PFSK-1 (cell line): ENCODE measurements around the gene CENPM.

Experiments
- FOXP2 ChIP-seq: optimal IDR thresholded peaks from 2 replicates; pipeline ENCODE3; 2011; ENCODE audit warnings: borderline replicate concordance, control low read depth, inconsistent platforms; ENCODE audit not compliant: insufficient read depth; ENCODE audit errors: extremely low read length, extremely low read depth
- POLR2AphosphoS5 ChIP-seq: IDR thresholded peaks from 2 replicates; pipeline ENCODE4 v1.6.1; 2012; ENCODE audit warnings: low read depth, mild to moderate bottlenecking, control low read depth, low read length, moderate library complexity
- REST ChIP-seq, 2 experiments: IDR thresholded peaks; 2 replicates each; pipeline versions ENCODE4 v1.6.1 to v1.8.0; 2011 to 2012; ENCODE audit warnings: low read depth in 2 of 2, low read length in 2 of 2, control low read depth in 1 of 2, inconsistent platforms in 1 of 2, mild to moderate bottlenecking in 1 of 2, moderate library complexity in 1 of 2; ENCODE audit not compliant: insufficient read depth in 1 of 2
- SIN3A ChIP-seq: IDR thresholded peaks from 2 replicates; pipeline ENCODE4 v1.6.1; 2012; ENCODE audit warnings: mild to moderate bottlenecking, low read length, moderate library complexity, borderline replicate concordance; ENCODE audit not compliant: insufficient read depth
- TAF1 ChIP-seq: IDR thresholded peaks from 2 replicates; pipeline ENCODE4 v1.6.1; 2012; ENCODE audit warnings: low read length, control low read depth, borderline replicate concordance; ENCODE audit not compliant: insufficient read depth

Gene CENPM

GRCh38 chr22:41916745-41917358 lies 30.1 kb downstream of the CENPM start:
- TF ChIP-seq REST (IDR thresholded peaks at IDR 0.05; ENCODE audit: insufficient read depth in 1 of 2, low read depth in 2 of 2, low read length in 2 of 2) (no peak), FOXP2 (no peak)

GRCh38 chr22:41915786-41916493 lies 31.0 kb downstream of the CENPM start:
- TF ChIP-seq TAF1 (no peak), SIN3A (no peak), REST (IDR thresholded peaks at IDR 0.05; ENCODE audit: insufficient read depth in 1 of 2, low read depth in 2 of 2, low read length in 2 of 2) (no peak), POLR2AphosphoS5 (no peak), FOXP2 (no peak)

- TF ChIP-seq FOXP2 (peak; percentile 33), SIN3A (no peak)
Measured at GRCh38 chr22:41915035-41915785, 31.7 kb downstream of the CENPM start, which contains the start of gene SHISA8. SHISA8 (minus strand) TSS chr22:41915074; CDS start chr22:41914667, 407 bp downstream.

GRCh38 chr22:41914611-41915034 lies 32.3 kb downstream of the CENPM start:
- no peak for TF ChIP-seq TAF1
- TF ChIP-seq SIN3A = no peak
- TF ChIP-seq POLR2AphosphoS5 = no peak
- no peak for TF ChIP-seq FOXP2
- TF ChIP-seq REST (IDR thresholded peaks at IDR 0.05; ENCODE audit: insufficient read depth in 1 of 2, low read depth in 2 of 2, low read length in 2 of 2) = no peak

- TF ChIP-seq TAF1 (no peak), REST (IDR thresholded peaks at IDR 0.05; ENCODE audit: insufficient read depth in 1 of 2, low read depth in 2 of 2, low read length in 2 of 2) (no peak), POLR2AphosphoS5 (no peak), FOXP2 (no peak), SIN3A (no peak)
Measured at GRCh38 chr22:41913842-41914534, 33.0 kb downstream of the CENPM start.
